GM18909 (cell line): ENCODE results near the gene COMMD9.
"Not testable (repeated sequence)": the region's sequence is repeated elsewhere in the genome, so short reads cannot be mapped to it uniquely, and the experiment has no call there.

ENCODE experiments used
- ATAC-seq: cut with Tn5 transposase; IDR thresholded peaks from one replicate; pipeline ENCODE4 v1.9.1; 2021; ENCODE audit warnings: mild to moderate bottlenecking; ENCODE audit not compliant: unreplicated experiment, poor library complexity

Gene COMMD9

GRCh38 chr11:36289226-36289852 lies at the start of gene COMMD9:
TSS of gene COMMD9 (minus strand) at chr11:36289424. CDS start at chr11:36289412, 12 bp downstream.
- peak; percentile 99 for ATAC-seq

- ATAC-seq = no peak
Observed at GRCh38 chr11:36333897-36334296, 44.7 kb upstream of the COMMD9 start.

- no peak for ATAC-seq
Observed at GRCh38 chr11:36333468-36333867, 44.2 kb upstream of the COMMD9 start.

GRCh38 chr11:36330411-36330810 lies 41.2 kb upstream of the COMMD9 start:
- no peak for ATAC-seq

DNA sequence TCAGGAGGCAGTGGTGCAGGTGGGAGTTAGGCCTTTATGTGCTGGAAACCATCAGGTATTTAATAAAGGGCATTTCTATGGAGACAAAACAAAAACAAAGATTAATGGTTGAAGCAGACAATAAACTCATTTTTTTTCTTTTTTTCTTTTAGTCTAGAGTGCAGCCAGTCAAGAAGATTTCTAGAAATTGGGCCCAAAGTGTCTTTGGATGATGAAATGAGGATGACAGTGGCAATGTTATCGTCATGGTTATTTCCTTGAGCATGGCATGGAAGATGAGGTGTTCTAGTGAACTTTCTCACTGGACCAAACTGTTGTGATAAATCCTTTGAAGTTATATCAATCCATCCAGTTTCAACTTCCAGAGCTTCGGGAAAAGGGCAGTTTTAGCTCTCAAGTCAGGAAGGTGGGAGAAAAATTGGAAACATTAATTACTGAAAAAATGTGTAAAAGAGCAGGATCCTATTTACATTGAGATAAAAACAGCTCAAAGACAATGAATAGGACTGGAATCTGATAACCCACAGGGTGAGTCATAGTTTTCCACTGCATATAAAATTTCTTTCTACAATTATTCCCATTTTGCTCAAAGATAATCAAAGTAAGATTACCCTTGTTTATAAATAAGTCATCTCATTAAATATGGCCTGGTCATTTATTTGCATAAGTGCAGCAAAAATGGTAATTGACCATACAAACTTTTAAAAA lies 39.9 kb upstream of the COMMD9 start:
- no peak for ATAC-seq

GRCh38 chr11:36326524-36327419 lies 37.5 kb upstream of the COMMD9 start:
- peak; percentile 65 for ATAC-seq

GRCh38 chr11:36325403-36325802 lies 36.2 kb upstream of the COMMD9 start:
- ATAC-seq = not testable (repeated sequence)

GRCh38 chr11:36324956-36325355 lies 35.7 kb upstream of the COMMD9 start:
- ATAC-seq = not testable (repeated sequence)

- ATAC-seq = no peak
Observed at GRCh38 chr11:36317992-36318391, 28.8 kb upstream of the COMMD9 start.

GRCh38 chr11:36316049-36316448 lies 26.8 kb upstream of the COMMD9 start:
- ATAC-seq = no peak

GRCh38 chr11:36314434-36314767 lies 25.2 kb upstream of the COMMD9 start:
- no peak for ATAC-seq

DNA sequence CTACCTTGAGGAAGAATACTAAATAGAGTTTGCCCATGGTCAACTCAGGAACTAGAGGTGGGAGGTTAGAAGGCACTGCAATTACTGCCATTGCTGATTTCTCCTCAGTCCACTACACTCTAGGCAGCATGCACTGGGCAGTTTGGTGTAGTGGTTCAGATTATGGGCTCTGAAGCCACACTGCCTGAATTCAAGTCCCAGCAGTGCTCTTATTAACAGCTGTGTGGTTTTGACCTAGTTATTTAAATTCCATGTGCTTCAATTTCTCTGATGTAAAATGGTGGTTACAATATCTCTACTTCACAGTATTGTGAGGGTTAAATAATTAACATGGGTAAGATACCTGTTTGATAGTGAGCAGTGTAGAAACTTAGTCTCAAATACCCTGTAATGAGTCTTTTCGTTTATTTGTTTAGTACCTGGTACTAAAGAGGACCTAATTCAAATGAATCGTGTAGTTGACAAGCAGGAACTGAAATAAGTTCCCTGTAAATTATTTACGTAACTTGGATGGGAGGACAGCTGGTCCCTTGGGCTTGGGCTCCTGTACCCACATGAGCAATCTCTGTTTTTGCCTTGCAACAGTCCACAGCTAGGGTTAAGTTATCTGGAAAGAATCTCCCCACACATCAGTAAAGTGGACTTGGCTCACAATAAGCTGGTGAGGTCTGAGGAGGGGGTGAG lies 24.7 kb upstream of the COMMD9 start:
- peak; percentile 79 for ATAC-seq

DNA sequence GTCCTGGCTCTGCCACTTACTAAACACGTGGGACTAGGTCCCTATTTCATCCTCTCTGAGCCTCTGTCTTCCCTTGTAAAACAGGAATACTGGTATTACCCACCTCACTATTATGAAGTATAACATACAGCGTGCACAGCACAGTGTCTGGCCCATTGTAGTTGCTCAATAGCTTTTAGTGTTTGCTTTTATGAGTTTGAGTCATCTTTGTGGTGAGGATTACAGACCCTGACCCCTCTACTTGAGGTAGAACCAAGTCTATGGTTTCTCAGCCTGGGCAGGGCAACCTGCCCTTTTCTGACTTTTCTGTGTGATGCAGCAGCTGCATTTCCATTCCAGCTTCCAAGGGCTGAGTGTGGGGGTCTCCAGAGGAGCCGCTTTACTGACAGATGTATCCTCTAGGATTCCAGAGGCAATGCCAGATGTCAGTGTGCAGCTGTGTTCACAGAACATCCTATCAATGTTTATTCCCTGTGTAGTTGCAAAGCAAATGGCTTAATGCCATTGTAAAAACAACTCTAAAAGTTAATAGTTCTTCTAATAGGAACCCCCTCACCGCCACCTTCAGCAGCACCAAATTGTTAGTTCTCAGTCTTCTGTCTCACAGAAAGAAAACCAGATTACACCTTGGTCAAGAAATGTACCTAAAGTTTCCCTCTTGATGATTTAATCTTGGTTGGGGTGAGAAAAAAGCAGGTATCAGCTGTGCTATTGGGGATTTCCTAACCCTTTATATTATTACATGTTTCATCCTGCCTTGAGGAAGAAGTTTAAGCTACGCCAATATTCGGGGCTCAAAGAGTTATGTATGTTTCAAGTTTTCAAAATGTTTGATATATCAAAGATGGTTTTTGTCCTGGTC lies 23.6 kb upstream of the COMMD9 start:
- no peak for ATAC-seq

DNA sequence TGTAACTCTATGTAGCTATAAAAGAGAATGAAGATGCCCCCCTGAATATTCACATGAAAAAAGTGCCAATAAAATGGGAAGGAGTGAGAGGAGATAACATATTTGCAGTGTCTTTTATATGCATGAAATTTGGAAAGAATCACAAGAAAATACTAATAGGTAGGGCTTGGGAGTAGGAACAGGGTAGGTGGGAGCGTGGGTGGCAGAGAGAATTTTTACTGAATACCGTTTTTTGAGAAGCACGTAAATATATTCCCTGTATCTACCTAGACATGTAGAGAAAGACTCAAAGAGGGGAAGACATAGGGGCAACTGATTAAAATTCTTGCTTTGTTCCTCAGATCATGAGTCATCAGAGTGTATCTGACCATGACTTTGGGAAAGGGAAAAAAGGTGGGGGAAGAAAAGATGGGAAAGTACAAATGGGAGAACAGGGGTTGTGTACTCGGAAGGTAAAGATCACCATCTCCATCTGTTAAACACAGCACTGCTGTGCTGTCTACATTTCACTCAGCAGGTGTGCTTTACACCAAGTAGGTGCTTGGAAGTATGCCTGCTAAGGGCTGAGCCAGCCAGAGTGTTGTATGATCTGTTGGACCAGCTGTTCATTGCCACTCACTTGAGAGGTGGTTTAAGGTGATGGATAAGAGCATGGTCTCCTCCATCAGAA lies 22.8 kb upstream of the COMMD9 start:
- no peak for ATAC-seq

- ATAC-seq = no peak
Observed at GRCh38 chr11:36309779-36310178, 20.6 kb upstream of the COMMD9 start.

- ATAC-seq = no peak
Observed at GRCh38 chr11:36308577-36308976, 19.4 kb upstream of the COMMD9 start.

GRCh38 chr11:36306888-36307287 lies 17.7 kb upstream of the COMMD9 start:
- no peak for ATAC-seq

- ATAC-seq = no peak
Observed at GRCh38 chr11:36305047-36305446, 15.8 kb upstream of the COMMD9 start.

DNA sequence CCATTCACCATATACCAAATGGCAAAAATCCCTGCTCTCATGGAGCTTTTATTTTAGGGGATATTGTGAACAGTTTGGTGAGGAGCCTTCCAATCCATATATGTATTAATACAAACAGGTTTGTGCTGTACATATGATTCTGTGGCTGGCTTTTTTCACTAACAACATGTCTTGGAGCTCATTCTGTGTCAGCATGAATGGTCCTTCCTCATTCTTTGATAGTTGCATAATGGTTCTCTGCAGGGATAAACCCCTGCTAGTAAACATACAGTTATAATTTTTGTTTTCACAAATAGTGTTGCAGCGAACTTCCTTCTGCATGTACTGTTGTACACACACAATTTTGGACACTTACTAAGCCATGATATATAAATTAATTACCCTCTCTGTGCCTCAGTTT lies 15.1 kb upstream of the COMMD9 start:
- ATAC-seq = no peak
